Peyer's patch (tissue), 4 donors: Measurements from ENCODE around the gene EFHC1.

Experiments used
- CTCF ChIP-seq, 6 experiments: fragments of 450-650 bp in 4 of 6; fragments of 200-600 bp in 2 of 6; sonication (generic) in 1 of 6; IDR thresholded peaks; one replicate each; pipeline ENCODE4 v1.5.1; 2017 to 2019; ENCODE audit warnings: antibody characterized with exemption in 6 of 6, mild to moderate bottlenecking in 3 of 6, moderate library complexity in 1 of 6
- POLR2A ChIP-seq, 2 donors: fragments of 450-650 bp; IDR thresholded peaks; one replicate each; pipeline ENCODE4 v1.5.1; 2017; ENCODE audit warnings: antibody characterized with exemption in 2 of 2, mild to moderate bottlenecking in 2 of 2, moderate library complexity in 2 of 2

- TF ChIP-seq CTCF (IDR thresholded peaks at IDR 0.05) (no peak), POLR2A (IDR thresholded peaks at IDR 0.05) (no peak)
These were observed 84.6 kb downstream of the EFHC1 start for GRCh38 chr6:52504782-52505136.
